H1 (cell line): Measurements from ENCODE around the gene ATCAY. TPM values are rescaled to one million over a fixed set of nuclear protein-coding genes. Genes with fewer than 3 reads are reported as not detected.

ENCODE experiments used
- CTCF ChIA-PET: fragments of 300-600 bp; sonication (Branson Sonifier 250); formaldehyde crosslinking; loops from one replicate; lab custom pipeline; 2021; ENCODE audit not compliant: partially characterized antibody; lab: Charles Lee
- POLR2A ChIA-PET: fragments of 300-600 bp; sonication (Branson Sonifier 250); formaldehyde crosslinking; loops from one replicate; lab custom pipeline; 2021; ENCODE audit warnings: inconsistent platforms; ENCODE audit not compliant: partially characterized antibody; lab: Charles Lee
- DNase-seq, 2 experiments: peaks; one replicate each; pipeline versions ENCODE4 v3.0.0 to v3.0.0-alpha.2; 2010 to 2022; ENCODE audit warnings: low spot score in 2 of 2, low read depth in 1 of 2, mixed read lengths in 1 of 2
- FAIRE-seq: peaks from 2 replicates; lab custom pipeline; 2011; peaks lifted over from hg19 to GRCh38; lab: Jason Lieb, UNC
- H2AFZ ChIP-seq: 2 replicates; pipeline ENCODE4 v1.8.1; 2012; ENCODE audit warnings: low read length, inconsistent platforms
- H2AK5ac ChIP-seq: 2 replicates; pipeline ENCODE4 v1.6.1; 2013; ENCODE audit warnings: low read depth, low read length
- H2BK120ac ChIP-seq: replicated peaks from 2 replicates; pipeline ENCODE3; 2013; ENCODE audit warnings: low read depth, low read length, inconsistent platforms
- H2BK12ac ChIP-seq: 2 replicates; pipeline ENCODE4 v1.6.1; 2013; ENCODE audit warnings: low read depth, low read length
- H2BK15ac ChIP-seq: 2 replicates; pipeline ENCODE4 v1.6.1; 2013; ENCODE audit warnings: low read length
- H2BK20ac ChIP-seq: 2 replicates; pipeline ENCODE4 v1.6.1; 2013; ENCODE audit warnings: low read length
- H2BK5ac ChIP-seq: 2 replicates; pipeline ENCODE4 v1.6.1; 2013; ENCODE audit warnings: low read depth, low read length
- H3K14ac ChIP-seq: 2 replicates; pipeline ENCODE4 v1.6.1; 2013; ENCODE audit warnings: inconsistent platforms; ENCODE audit not compliant: insufficient read length
- H3K18ac ChIP-seq: 2 replicates; pipeline ENCODE4 v1.6.1; 2013; ENCODE audit warnings: low read length; ENCODE audit errors: extremely low read depth
- H3K23ac ChIP-seq: 2 replicates; pipeline ENCODE4 v1.6.1; 2013; ENCODE audit warnings: inconsistent platforms; ENCODE audit not compliant: insufficient read length
- H3K23me2 ChIP-seq: 2 replicates; pipeline ENCODE4 v1.6.1; 2013; ENCODE audit warnings: low read depth, low read length
- H3K27ac ChIP-seq: 2 replicates; pipeline ENCODE4 v1.6.1; 2011; ENCODE audit warnings: low read depth, low read length, inconsistent platforms
- H3K27me3 ChIP-seq, 4 experiments: replicated peaks in 1 of 4; 1 replicate in 1 of 4; 2 replicates in 3 of 4; pipeline versions ENCODE4 v1.6.1 to v1.8.1; 2011 to 2013; ENCODE audit warnings: low read length in 3 of 4, mild to moderate bottlenecking in 3 of 4, inconsistent platforms in 2 of 4, mixed read lengths in 2 of 4, moderate library complexity in 1 of 4; ENCODE audit not compliant: control insufficient read depth in 3 of 4, insufficient read depth in 3 of 4; ENCODE audit errors: extremely low read depth in 1 of 4
- H3K36me3 ChIP-seq, 4 experiments: 2 replicates each; pipeline versions ENCODE4 v1.6.1 to v1.8.1; 2011 to 2013; ENCODE audit warnings: mild to moderate bottlenecking in 4 of 4, low read length in 3 of 4, moderate library complexity in 2 of 4, control low read depth in 1 of 4, inconsistent platforms in 1 of 4; ENCODE audit not compliant: insufficient read depth in 4 of 4, control insufficient read depth in 2 of 4
- H3K4ac ChIP-seq: replicated peaks from 2 replicates; pipeline ENCODE3; 2013; ENCODE audit warnings: low read length, low read depth, mixed read lengths, inconsistent platforms; ENCODE audit not compliant: insufficient read length
- H3K4me1 ChIP-seq, 4 experiments: replicated peaks in 1 of 4; 1 replicate in 1 of 4; 2 replicates in 3 of 4; pipeline versions ENCODE4 v1.6.1 to v1.8.1; 2011 to 2013; ENCODE audit warnings: low read length in 3 of 4, inconsistent platforms in 2 of 4, mixed read lengths in 1 of 4; ENCODE audit not compliant: insufficient read depth in 4 of 4, control insufficient read depth in 3 of 4
- H3K4me2 ChIP-seq, 2 experiments: 2 replicates each; pipeline versions ENCODE4 v1.6.1 to v1.8.1; 2011 to 2013; ENCODE audit warnings: low read depth in 2 of 2, low read length in 2 of 2, control low read depth in 1 of 2, inconsistent platforms in 1 of 2, mild to moderate bottlenecking in 1 of 2; ENCODE audit not compliant: insufficient read depth in 1 of 2
- H3K4me3 ChIP-seq, 4 experiments: fragments of 200-600, 300-600 bp in 1 of 4; sonication (generic), shearing (Covaris generic), sonication (Bioruptor Twin) in 1 of 4; 2 replicates each; pipeline versions ENCODE4 v1.5.1 to v1.8.1; 2011 to 2016; ENCODE audit warnings: low read length in 4 of 4, low read depth in 3 of 4, control low read depth in 2 of 4, inconsistent platforms in 2 of 4, mild to moderate bottlenecking in 2 of 4, mixed read lengths in 1 of 4, moderate library complexity in 1 of 4; ENCODE audit not compliant: insufficient read depth in 2 of 4; ENCODE audit errors: extremely low read depth in 1 of 4
- H3K56ac ChIP-seq: replicated peaks from 2 replicates; pipeline ENCODE3; 2013; ENCODE audit warnings: low read depth, mild to moderate bottlenecking, mixed read lengths, low read length, inconsistent platforms; ENCODE audit not compliant: insufficient read length
- H3K79me1 ChIP-seq: 2 replicates; pipeline ENCODE4 v1.6.1; 2013; ENCODE audit warnings: low read depth, low read length, control low read depth
- H3K79me2 ChIP-seq, 2 experiments: 2 replicates each; pipeline versions ENCODE4 v1.6.1 to v1.8.1; 2012 to 2013; ENCODE audit warnings: low read length in 2 of 2, mild to moderate bottlenecking in 2 of 2, inconsistent platforms in 1 of 2; ENCODE audit not compliant: insufficient read depth in 2 of 2, control insufficient read depth in 1 of 2
- H3K9ac ChIP-seq, 4 experiments: replicated peaks in 1 of 4; 1 replicate in 1 of 4; 2 replicates in 3 of 4; pipeline versions ENCODE4 v1.6.1 to v1.8.1; 2011 to 2013; ENCODE audit warnings: low read depth in 3 of 4, low read length in 3 of 4, control low read depth in 2 of 4, mild to moderate bottlenecking in 2 of 4, moderate library complexity in 2 of 4, inconsistent platforms in 1 of 4; ENCODE audit errors: extremely low read depth in 1 of 4
- H3K9me3 ChIP-seq, 2 experiments: 2 replicates each; pipeline versions ENCODE4 v1.6.1 to v1.8.1; 2012 to 2013; ENCODE audit warnings: mild to moderate bottlenecking in 2 of 2, moderate library complexity in 2 of 2, control low read depth in 1 of 2, inconsistent platforms in 1 of 2, low read depth in 1 of 2, low read length in 1 of 2, mixed read lengths in 1 of 2; ENCODE audit not compliant: insufficient read depth in 2 of 2
- H4K20me1 ChIP-seq, 2 experiments: replicated peaks in 1 of 2; 2 replicates each; pipeline versions ENCODE3 to v1.8.1; 2011 to 2013; ENCODE audit warnings: inconsistent platforms in 2 of 2, low read length in 2 of 2, mild to moderate bottlenecking in 1 of 2; ENCODE audit not compliant: insufficient read depth in 2 of 2, control insufficient read depth in 1 of 2
- H4K5ac ChIP-seq: 2 replicates; pipeline ENCODE4 v1.6.1; 2013; ENCODE audit warnings: low read length, low read depth, mixed read lengths, inconsistent platforms; ENCODE audit not compliant: insufficient read length
- H4K8ac ChIP-seq: 2 replicates; pipeline ENCODE4 v1.8.0; 2013; ENCODE audit warnings: mild to moderate bottlenecking, moderate library complexity, low read length, inconsistent platforms; ENCODE audit not compliant: insufficient read depth; ENCODE audit errors: extremely low read depth
- H4K91ac ChIP-seq: replicated peaks from 2 replicates; pipeline ENCODE3; 2013; ENCODE audit warnings: low read length, mixed read lengths, inconsistent platforms; ENCODE audit not compliant: insufficient read length
- WGBS, 2 experiments: shearing (Covaris generic) in 1 of 2; methylation state at CpG; one replicate each; pipeline versions ENCODE4 v1.1.6 to v1.1.7; 2013 to 2015; ENCODE audit warnings: low lambda C conversion rate in 2 of 2, mixed read lengths in 2 of 2, inconsistent platforms in 1 of 2, low coverage in 1 of 2, missing lambda C conversion rate in 1 of 2; ENCODE audit not compliant: insufficient replicate concordance in 2 of 2, insufficient coverage in 1 of 2, insufficient read length in 1 of 2; ENCODE audit errors: extremely low coverage in 1 of 2, missing lambda C conversion rate in 1 of 2; 5-methylcytosine and 5-hydroxymethylcytosine counted together
- long read RNA-seq, 2 experiments: library from RNA in 1 of 2; library from capped mRNA in 1 of 2; stranded (forward); transcript quantifications; one replicate each; pipeline ENCODE4 v2.0.0, GENCODE V29; 2021; ENCODE audit warnings: inconsistent platforms in 1 of 2
- polyA minus RNA-seq, 3 experiments: library from RNA; depleted of rRNA, polyadenylated mRNA; stranded (reverse); fragments of >200 nt; gene quantifications; 1 replicate in 2 of 3; 2 replicates in 1 of 3; pipeline ENCODE4 v1.2.3, GENCODE V29; 2011
- polyA plus RNA-seq, 7 experiments: library from polyadenylated mRNA; depleted of rRNA in 3 of 7; stranded (reverse) in 5 of 7; unstranded in 2 of 7; fragments of >200 nt in 5 of 7; fragments of 200-250 nt in 2 of 7; gene quantifications; 1 replicate in 5 of 7; 2 replicates in 1 of 7; 4 replicates in 1 of 7; pipeline versions ENCODE4 v1.2.1 to v1.2.3, GENCODE V29; 2011 to 2013; ENCODE audit warnings: missing spikeins in 2 of 7, mixed read lengths in 2 of 7
- total RNA-seq: library from RNA; stranded (reverse); fragmentation: NEBNext Ultra II Directional; extraction: Animal tissue kit (Norgen Biotek cat#: 25700); gene quantifications from 2 replicates; pipeline ENCODE4 v1.2.1, GENCODE V29; 2021

The ATCAY gene, protein sequence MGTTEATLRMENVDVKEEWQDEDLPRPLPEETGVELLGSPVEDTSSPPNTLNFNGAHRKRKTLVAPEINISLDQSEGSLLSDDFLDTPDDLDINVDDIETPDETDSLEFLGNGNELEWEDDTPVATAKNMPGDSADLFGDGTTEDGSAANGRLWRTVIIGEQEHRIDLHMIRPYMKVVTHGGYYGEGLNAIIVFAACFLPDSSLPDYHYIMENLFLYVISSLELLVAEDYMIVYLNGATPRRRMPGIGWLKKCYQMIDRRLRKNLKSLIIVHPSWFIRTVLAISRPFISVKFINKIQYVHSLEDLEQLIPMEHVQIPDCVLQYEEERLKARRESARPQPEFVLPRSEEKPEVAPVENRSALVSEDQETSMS
- total RNA-seq (31.6 and 33.8 TPM in 2 replicates), polyA plus RNA-seq (2011; rRNA removed) (24.4 and 31.6 TPM in 2 replicates), polyA minus RNA-seq (2011; rRNA and poly(A)+ RNA removed) (26.5 and 34.8 TPM in 2 replicates)
- 26.5 TPM for polyA plus RNA-seq (2011; cell fraction: cytosol; rRNA removed)
- polyA plus RNA-seq (2011; cell fraction: nucleus; rRNA removed) = 34.4 TPM
- polyA plus RNA-seq (2012, experiment 1 of 2) = 28.1 to 33.8 TPM (median 30.3 TPM) in 4 replicates
- 27.7 TPM for polyA plus RNA-seq (2012, experiment 2 of 2)
- 26.2 TPM for polyA plus RNA-seq (2013, experiment 1 of 2)
- 27.0 TPM for polyA plus RNA-seq (2013, experiment 2 of 2)
- polyA minus RNA-seq (2011; cell fraction: cytosol; rRNA and poly(A)+ RNA removed) = 35.7 TPM
- polyA minus RNA-seq (2011; cell fraction: nucleus; rRNA and poly(A)+ RNA removed) = 29.4 TPM
- long read RNA-seq, experiment 1, partial matches to known transcripts = 24 of 25 reads
- long read RNA-seq, experiment 1, other reads (novel, unspliced or antisense) = 1 of 25 reads
- long read RNA-seq, experiment 2, partial matches to known transcripts = 1 of 3 reads
- long read RNA-seq, experiment 2, other reads (novel, unspliced or antisense) = 2 of 3 reads

DNA sequence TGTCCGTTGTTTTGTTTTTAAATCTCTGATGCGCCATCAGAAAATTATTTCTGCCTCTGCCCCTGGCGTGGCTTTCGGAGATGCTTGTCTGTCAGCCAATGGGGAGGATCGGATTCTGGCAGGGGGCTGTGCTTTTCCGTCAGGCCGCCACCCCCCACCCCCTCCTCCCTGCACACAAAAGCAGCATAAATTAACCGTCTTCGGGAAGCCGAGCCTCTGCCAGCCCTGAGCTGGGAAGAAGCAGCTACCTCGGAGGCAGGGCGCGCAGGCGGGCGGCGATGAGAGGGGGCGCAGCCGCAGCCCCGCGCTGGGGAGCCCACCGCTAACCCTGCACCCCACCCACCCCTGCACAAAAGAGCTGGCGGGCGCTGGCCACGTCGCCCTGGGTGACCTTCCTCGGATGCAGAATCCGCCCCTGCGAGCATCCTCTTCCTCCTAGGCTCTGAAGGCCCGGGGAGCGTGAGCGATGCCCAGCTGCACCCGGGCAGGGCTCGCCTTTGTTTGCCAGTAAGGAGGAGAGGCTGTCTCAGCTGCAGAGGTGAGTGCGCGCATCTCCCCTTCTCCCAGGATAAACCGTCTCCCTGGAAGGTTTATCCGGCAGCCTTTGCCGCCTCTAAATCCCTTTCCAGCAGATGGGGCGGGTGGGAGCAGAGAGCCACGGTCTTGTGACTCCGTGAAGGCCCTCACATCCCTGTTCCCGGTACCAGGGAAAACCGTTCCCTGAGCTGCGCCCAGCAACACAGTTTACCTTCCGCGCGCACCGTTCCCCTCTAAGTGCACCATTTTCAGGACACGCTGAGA lies at the start of gene ATCAY:
Gene ATCAY (plus strand): TSS at position 215 of the 801 bp plus-strand sequence. CDS start 5,083 bp downstream, outside the sequence.
- Histone ChIP-seq H3K23ac (no peak within 1 kb of the TSS), H3K27ac (no peak within 1 kb of the TSS), H2BK12ac (peak within 1 kb of the TSS; percentile 39; the same call in 1 of the 2 replicates), H3K14ac (no peak within 1 kb of the TSS), H3K79me1 (peaks cover 7% of the 10 kb centered on the region), H2BK20ac (no peak within 1 kb of the TSS), H4K91ac (no peak within 1 kb of the TSS), H2BK15ac (no peak within 1 kb of the TSS), H3K4ac (no peak within 1 kb of the TSS), H2BK5ac (no peak within 1 kb of the TSS), H3K4me2 (peak within 1 kb of the TSS; percentile 96 to 99), H3K4me3 (peak within 1 kb of the TSS; percentile 55 to 79 (median 75)), H2AFZ (peak within 1 kb of the TSS; percentile 42; the same call in 1 of the 2 replicates), H2AK5ac (no peak within 1 kb of the TSS), H3K23me2 (peaks cover 9% of the 10 kb centered on the region; the same call in 1 of the 2 replicates), H3K27me3 (no peaks in the 10 kb centered on the region; a peak in 1 of 7 replicates), H3K56ac (no peak within 1 kb of the TSS), H3K9ac (peak within 1 kb of the TSS in 3 of 4 experiments; percentile 21 to 71 (median 45); a peak in 5 of 7 replicates), H3K4me1 (peaks cover 0 to 4% (median 0%) of the 10 kb centered on the region in 4 experiments; a peak in 2 of 7 replicates), H3K9me3 (no peaks in the 10 kb centered on the region), H3K79me2 (peaks cover 0 to 2% of the 10 kb centered on the region in 2 experiments; a peak in 1 of 4 replicates), H4K8ac (0 out of 2 replicates have a peak within 1 kb of the TSS, but pooled peaks have one; percentile 17), H3K18ac (peak within 1 kb of the TSS; percentile 71; the same call in 1 of the 2 replicates), H3K36me3 (peaks cover under 1 to 5% (median 3%) of the 10 kb centered on the region in 4 experiments; a peak in 3 of 8 replicates), H4K5ac (no peak within 1 kb of the TSS), H2BK120ac (no peak within 1 kb of the TSS), H4K20me1 (no peaks in the 10 kb centered on the region)
- 1% methylated on average over 37 of the region's 49 CpGs; no CpG with 5 or more reads in 1 of the 2 experiments for WGBS, 2 experiments
- ChIA-PET CTCF (interaction anchor here (0.6 to 1.5 kb wide), 9 partner anchors 59 to 1673 kb away, joined by 3 to 7 read pairs (median 3); no protein-coding TSS in a partner anchor), POLR2A (interaction anchor here (0.5 to 2.1 kb wide), 17 partner anchors 9 to 194 kb away, joined by 3 to 19 read pairs (median 5); partner anchors contain the start of genes DAPK3, EEF2, MRPL54 and NMRK2)
- peak; percentile 28 for FAIRE-seq
- DNase-seq = peak in 1 of 2 experiments; percentile 71
